ENCODE measurements around the gene ZIC3. TPM values are rescaled to one million over a fixed set of nuclear protein-coding genes. Genes with fewer than 3 reads are reported as not detected.
A peak's percentile ranks its signal among the peaks of the same experiment; 100 is the strongest.

The ZIC3 gene
- total and polyA plus RNA-seq, 2 experiments from 2014 or later: 30.8 to 84.4 TPM

- peaks cover 32% of the 10 kb centered on the region for H3K79me2 ChIP-seq (replicated peaks; ENCODE audit: insufficient read depth)
- Mint-ChIP-seq H3K9me3 (no peaks in the 10 kb centered on the region), H3K27me3 (ENCODE audit: insufficient read depth, low read depth, poor library complexity) (peaks cover 9% of the 10 kb centered on the region), H3K36me3 (ENCODE audit: low read depth) (peaks cover 2% of the 10 kb centered on the region; the same call in 2 of the 3 replicates), H3K4me3 (peak overlapping the region; percentile 89), H3K27ac (no peak overlapping the region), H3K4me1 (peaks cover 39% of the 10 kb centered on the region)
- no peak overlapping the region for H2AFZ ChIP-seq
- H3K4me2 ChIP-seq: peak overlapping the region; percentile 90
- no peaks in the 10 kb centered on the region; the same call in 1 of the 2 replicates for H3F3A ChIP-seq (replicated peaks; ENCODE audit: low read depth)
- H3K4me1 ChIP-seq (ENCODE audit: insufficient read depth): peaks cover 32% of the 10 kb centered on the region
- ATAC-seq: no peak
- no peaks in the 10 kb centered on the region for H4K20me1 ChIP-seq (replicated peaks; ENCODE audit: insufficient read depth)
- no peak overlapping the region for H3K27ac ChIP-seq (ENCODE audit: low read depth)
- TF ChIP-seq, protein P1, sequence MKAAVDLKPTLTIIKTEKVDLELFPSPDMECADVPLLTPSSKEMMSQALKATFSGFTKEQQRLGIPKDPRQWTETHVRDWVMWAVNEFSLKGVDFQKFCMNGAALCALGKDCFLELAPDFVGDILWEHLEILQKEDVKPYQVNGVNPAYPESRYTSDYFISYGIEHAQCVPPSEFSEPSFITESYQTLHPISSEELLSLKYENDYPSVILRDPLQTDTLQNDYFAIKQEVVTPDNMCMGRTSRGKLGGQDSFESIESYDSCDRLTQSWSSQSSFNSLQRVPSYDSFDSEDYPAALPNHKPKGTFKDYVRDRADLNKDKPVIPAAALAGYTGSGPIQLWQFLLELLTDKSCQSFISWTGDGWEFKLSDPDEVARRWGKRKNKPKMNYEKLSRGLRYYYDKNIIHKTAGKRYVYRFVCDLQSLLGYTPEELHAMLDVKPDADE (IDR thresholded peaks at IDR 0.05): no peak
- TF ChIP-seq NANOG (IDR thresholded peaks at IDR 0.05; ENCODE audit: borderline replicate concordance): no peak
- no peak for TF ChIP-seq STAT1 (IDR thresholded peaks at IDR 0.05; ENCODE audit: unreplicated experiment)
- no peak for TF ChIP-seq JUNB (IDR thresholded peaks at IDR 0.05; ENCODE audit: unreplicated experiment)
- TF ChIP-seq, protein P2, sequence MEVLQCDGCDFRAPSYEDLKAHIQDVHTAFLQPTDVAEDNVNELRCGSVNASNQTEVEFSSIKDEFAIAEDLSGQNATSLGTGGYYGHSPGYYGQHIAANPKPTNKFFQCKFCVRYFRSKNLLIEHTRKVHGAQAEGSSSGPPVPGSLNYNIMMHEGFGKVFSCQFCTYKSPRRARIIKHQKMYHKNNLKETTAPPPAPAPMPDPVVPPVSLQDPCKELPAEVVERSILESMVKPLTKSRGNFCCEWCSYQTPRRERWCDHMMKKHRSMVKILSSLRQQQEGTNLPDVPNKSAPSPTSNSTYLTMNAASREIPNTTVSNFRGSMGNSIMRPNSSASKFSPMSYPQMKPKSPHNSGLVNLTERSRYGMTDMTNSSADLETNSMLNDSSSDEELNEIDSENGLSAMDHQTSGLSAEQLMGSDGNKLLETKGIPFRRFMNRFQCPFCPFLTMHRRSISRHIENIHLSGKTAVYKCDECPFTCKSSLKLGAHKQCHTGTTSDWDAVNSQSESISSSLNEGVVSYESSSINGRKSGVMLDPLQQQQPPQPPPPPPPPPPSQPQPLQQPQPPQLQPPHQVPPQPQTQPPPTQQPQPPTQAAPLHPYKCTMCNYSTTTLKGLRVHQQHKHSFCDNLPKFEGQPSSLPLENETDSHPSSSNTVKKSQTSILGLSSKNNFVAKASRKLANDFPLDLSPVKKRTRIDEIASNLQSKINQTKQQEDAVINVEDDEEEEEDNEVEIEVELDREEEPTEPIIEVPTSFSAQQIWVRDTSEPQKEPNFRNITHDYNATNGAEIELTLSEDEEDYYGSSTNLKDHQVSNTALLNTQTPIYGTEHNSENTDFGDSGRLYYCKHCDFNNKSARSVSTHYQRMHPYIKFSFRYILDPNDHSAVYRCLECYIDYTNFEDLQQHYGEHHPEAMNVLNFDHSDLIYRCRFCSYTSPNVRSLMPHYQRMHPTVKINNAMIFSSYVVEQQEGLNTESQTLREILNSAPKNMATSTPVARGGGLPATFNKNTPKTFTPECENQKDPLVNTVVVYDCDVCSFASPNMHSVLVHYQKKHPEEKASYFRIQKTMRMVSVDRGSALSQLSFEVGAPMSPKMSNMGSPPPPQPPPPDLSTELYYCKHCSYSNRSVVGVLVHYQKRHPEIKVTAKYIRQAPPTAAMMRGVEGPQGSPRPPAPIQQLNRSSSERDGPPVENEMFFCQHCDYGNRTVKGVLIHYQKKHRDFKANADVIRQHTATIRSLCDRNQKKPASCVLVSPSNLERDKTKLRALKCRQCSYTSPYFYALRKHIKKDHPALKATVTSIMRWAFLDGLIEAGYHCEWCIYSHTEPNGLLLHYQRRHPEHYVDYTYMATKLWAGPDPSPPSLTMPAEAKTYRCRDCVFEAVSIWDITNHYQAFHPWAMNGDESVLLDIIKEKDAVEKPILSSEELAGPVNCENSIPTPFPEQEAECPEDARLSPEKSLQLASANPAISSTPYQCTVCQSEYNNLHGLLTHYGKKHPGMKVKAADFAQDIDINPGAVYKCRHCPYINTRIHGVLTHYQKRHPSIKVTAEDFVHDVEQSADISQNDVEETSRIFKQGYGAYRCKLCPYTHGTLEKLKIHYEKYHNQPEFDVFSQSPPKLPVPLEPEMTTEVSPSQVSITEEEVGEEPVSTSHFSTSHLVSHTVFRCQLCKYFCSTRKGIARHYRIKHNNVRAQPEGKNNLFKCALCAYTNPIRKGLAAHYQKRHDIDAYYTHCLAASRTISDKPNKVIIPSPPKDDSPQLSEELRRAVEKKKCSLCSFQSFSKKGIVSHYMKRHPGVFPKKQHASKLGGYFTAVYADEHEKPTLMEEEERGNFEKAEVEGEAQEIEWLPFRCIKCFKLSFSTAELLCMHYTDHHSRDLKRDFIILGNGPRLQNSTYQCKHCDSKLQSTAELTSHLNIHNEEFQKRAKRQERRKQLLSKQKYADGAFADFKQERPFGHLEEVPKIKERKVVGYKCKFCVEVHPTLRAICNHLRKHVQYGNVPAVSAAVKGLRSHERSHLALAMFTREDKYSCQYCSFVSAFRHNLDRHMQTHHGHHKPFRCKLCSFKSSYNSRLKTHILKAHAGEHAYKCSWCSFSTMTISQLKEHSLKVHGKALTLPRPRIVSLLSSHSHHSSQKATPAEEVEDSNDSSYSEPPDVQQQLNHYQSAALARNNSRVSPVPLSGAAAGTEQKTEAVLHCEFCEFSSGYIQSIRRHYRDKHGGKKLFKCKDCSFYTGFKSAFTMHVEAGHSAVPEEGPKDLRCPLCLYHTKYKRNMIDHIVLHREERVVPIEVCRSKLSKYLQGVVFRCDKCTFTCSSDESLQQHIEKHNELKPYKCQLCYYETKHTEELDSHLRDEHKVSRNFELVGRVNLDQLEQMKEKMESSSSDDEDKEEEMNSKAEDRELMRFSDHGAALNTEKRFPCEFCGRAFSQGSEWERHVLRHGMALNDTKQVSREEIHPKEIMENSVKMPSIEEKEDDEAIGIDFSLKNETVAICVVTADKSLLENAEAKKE (CRISPR knock-in tag; IDR thresholded peaks at IDR 0.05): no peak
- TF ChIP-seq, protein P3, sequence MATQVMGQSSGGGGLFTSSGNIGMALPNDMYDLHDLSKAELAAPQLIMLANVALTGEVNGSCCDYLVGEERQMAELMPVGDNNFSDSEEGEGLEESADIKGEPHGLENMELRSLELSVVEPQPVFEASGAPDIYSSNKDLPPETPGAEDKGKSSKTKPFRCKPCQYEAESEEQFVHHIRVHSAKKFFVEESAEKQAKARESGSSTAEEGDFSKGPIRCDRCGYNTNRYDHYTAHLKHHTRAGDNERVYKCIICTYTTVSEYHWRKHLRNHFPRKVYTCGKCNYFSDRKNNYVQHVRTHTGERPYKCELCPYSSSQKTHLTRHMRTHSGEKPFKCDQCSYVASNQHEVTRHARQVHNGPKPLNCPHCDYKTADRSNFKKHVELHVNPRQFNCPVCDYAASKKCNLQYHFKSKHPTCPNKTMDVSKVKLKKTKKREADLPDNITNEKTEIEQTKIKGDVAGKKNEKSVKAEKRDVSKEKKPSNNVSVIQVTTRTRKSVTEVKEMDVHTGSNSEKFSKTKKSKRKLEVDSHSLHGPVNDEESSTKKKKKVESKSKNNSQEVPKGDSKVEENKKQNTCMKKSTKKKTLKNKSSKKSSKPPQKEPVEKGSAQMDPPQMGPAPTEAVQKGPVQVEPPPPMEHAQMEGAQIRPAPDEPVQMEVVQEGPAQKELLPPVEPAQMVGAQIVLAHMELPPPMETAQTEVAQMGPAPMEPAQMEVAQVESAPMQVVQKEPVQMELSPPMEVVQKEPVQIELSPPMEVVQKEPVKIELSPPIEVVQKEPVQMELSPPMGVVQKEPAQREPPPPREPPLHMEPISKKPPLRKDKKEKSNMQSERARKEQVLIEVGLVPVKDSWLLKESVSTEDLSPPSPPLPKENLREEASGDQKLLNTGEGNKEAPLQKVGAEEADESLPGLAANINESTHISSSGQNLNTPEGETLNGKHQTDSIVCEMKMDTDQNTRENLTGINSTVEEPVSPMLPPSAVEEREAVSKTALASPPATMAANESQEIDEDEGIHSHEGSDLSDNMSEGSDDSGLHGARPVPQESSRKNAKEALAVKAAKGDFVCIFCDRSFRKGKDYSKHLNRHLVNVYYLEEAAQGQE (IDR thresholded peaks at IDR 0.05; ENCODE audit: unreplicated experiment): no peak
- no peak for TF ChIP-seq ZNF114 (CRISPR knock-in tag; IDR thresholded peaks at IDR 0.05)
- TF ChIP-seq EZH2 (IDR thresholded peaks at IDR 0.05; ENCODE audit: low read depth, unreplicated experiment): no peak
- TF ChIP-seq ZNF331 (CRISPR knock-in tag; IDR thresholded peaks at IDR 0.05; ENCODE audit: low read depth): no peak
- TF ChIP-seq, protein P4, sequence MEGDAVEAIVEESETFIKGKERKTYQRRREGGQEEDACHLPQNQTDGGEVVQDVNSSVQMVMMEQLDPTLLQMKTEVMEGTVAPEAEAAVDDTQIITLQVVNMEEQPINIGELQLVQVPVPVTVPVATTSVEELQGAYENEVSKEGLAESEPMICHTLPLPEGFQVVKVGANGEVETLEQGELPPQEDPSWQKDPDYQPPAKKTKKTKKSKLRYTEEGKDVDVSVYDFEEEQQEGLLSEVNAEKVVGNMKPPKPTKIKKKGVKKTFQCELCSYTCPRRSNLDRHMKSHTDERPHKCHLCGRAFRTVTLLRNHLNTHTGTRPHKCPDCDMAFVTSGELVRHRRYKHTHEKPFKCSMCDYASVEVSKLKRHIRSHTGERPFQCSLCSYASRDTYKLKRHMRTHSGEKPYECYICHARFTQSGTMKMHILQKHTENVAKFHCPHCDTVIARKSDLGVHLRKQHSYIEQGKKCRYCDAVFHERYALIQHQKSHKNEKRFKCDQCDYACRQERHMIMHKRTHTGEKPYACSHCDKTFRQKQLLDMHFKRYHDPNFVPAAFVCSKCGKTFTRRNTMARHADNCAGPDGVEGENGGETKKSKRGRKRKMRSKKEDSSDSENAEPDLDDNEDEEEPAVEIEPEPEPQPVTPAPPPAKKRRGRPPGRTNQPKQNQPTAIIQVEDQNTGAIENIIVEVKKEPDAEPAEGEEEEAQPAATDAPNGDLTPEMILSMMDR (conservative IDR thresholded peaks at IDR 0.05; ENCODE audit: low read depth in 2 of 2): no peak
- no peak for TF ChIP-seq POLR2AphosphoS5 (IDR thresholded peaks at IDR 0.05; ENCODE audit: low read depth)
- no peak for TF ChIP-seq EZH2phosphoT487 (IDR thresholded peaks at IDR 0.05; ENCODE audit: unreplicated experiment)
- TF ChIP-seq CREB1 (CRISPR knock-in tag; IDR thresholded peaks at IDR 0.05; ENCODE audit: low read depth): no peak
- no peak for DNase-seq (ENCODE audit: low spot score)
- no peaks in the 10 kb centered on the region for H3K9me2 ChIP-seq (ENCODE audit: insufficient read depth)
- no peaks in the 10 kb centered on the region for H3K36me3 ChIP-seq (ENCODE audit: insufficient read depth)
- no peaks in the 10 kb centered on the region for H3K27me3 ChIP-seq (ENCODE audit: insufficient read depth)
- H3K4me3 ChIP-seq: peak overlapping the region; percentile 60
These were observed 3.8 kb upstream of the ZIC3 start for GRCh38 chrX:137562096-137562495.
